Body of pancreas (tissue), 4 donors: ENCODE measurements around the gene CTSZ.

Experiments used
- CTCF ChIP-seq, 7 experiments: fragments of 450-650 bp in 4 of 7; fragments of 200-600 bp in 3 of 7; sonication (generic) in 3 of 7; IDR thresholded peaks; one replicate each; pipeline ENCODE4 v1.5.1; 2016 to 2019; ENCODE audit warnings: antibody characterized with exemption in 7 of 7
- POLR2A ChIP-seq, 3 donors: fragments of 450-650 bp; IDR thresholded peaks; one replicate each; pipeline ENCODE4 v1.6.1; 2016; ENCODE audit warnings: antibody characterized with exemption in 3 of 3, mild to moderate bottlenecking in 2 of 3

- TF ChIP-seq CTCF (IDR thresholded peaks at IDR 0.05) = no peak
- no peak for TF ChIP-seq POLR2A (IDR thresholded peaks at IDR 0.05)
These were observed 30.3 kb upstream of the CTSZ start for GRCh38 chr20:59037386-59037785.
